OCI-LY1 (cell line): ENCODE measurements around the gene ANKH.

Source experiments
- H2AFZ ChIP-seq: fragments of 200-600 bp; sonication (generic), shearing (Covaris generic); 2 replicates; pipeline ENCODE4 v1.6.0; 2014; ENCODE audit warnings: antibody characterized with exemption, mild to moderate bottlenecking, low read length
- H3F3A ChIP-seq: fragments of 200-600 bp; sonication (generic), shearing (Covaris generic); 2 replicates; pipeline ENCODE4 v1.6.0; 2014; ENCODE audit warnings: mild to moderate bottlenecking, antibody characterized with exemption, low read length, moderate library complexity; ENCODE audit not compliant: insufficient read depth
- H3K27ac ChIP-seq: fragments of 200-600 bp; sonication (generic); 2 replicates; pipeline ENCODE4 v1.5.1; 2014; ENCODE audit warnings: low read length, mixed run types, mild to moderate bottlenecking, low read depth; ENCODE audit not compliant: poor library complexity, severe bottlenecking
- H3K27me3 ChIP-seq: fragments of 200-600 bp; sonication (generic); 2 replicates; pipeline ENCODE4 v1.6.0; 2014; ENCODE audit warnings: antibody characterized with exemption, mild to moderate bottlenecking, low read length, moderate library complexity; ENCODE audit not compliant: insufficient read depth
- H3K36me3 ChIP-seq: fragments of 200-600 bp; sonication (generic); 2 replicates; pipeline ENCODE4 v1.6.1; 2014; ENCODE audit warnings: mild to moderate bottlenecking, antibody characterized with exemption, low read length, moderate library complexity, mixed read lengths; ENCODE audit not compliant: insufficient read depth
- H3K4me1 ChIP-seq: fragments of 200-600 bp; sonication (generic); 2 replicates; pipeline ENCODE4 v1.5.1; 2014; ENCODE audit warnings: mild to moderate bottlenecking, low read length, moderate library complexity; ENCODE audit not compliant: insufficient read depth, severe bottlenecking
- H3K4me2 ChIP-seq: fragments of 200-600 bp; sonication (generic), shearing (Covaris generic); 2 replicates; pipeline ENCODE4 v1.6.1; 2014; ENCODE audit warnings: low read length
- H3K4me3 ChIP-seq: fragments of 200-600 bp; sonication (generic); 2 replicates; pipeline ENCODE4 v1.5.1; 2014; ENCODE audit warnings: low read length, low read depth, mild to moderate bottlenecking, mixed read lengths; ENCODE audit not compliant: poor library complexity, severe bottlenecking
- H3K79me2 ChIP-seq: fragments of 200-600 bp; shearing (Covaris generic); 2 replicates; pipeline ENCODE4 v1.6.1; 2016; ENCODE audit warnings: mixed run types, low read length, mixed read lengths; ENCODE audit not compliant: insufficient read depth
- H3K9ac ChIP-seq: fragments of 200-600 bp; sonication (generic), shearing (Covaris generic); 2 replicates; pipeline ENCODE4 v1.6.1; 2014; ENCODE audit warnings: mild to moderate bottlenecking, low read length, mixed read lengths
- H3K9me2 ChIP-seq: fragments of 200-600 bp; sonication (generic), shearing (Covaris generic); 2 replicates; pipeline ENCODE4 v1.6.1; 2014; ENCODE audit warnings: low read depth, mild to moderate bottlenecking, low read length, mixed read lengths
- H3K9me3 ChIP-seq: fragments of 200-600 bp; shearing (Covaris generic); 2 replicates; pipeline ENCODE4 v1.6.1; 2014; ENCODE audit warnings: low read length, mixed read lengths
- H4K20me1 ChIP-seq: fragments of 200-600 bp; sonication (generic), shearing (Covaris generic); 2 replicates; pipeline ENCODE4 v1.6.0; 2016; ENCODE audit warnings: mild to moderate bottlenecking, low read length; ENCODE audit not compliant: insufficient read depth
- CTCF ChIP-seq: fragments of 200-600 bp; sonication (generic), shearing (Covaris generic); IDR thresholded peaks from 2 replicates; pipeline ENCODE4 v1.5.1; 2017; ENCODE audit warnings: mild to moderate bottlenecking, antibody characterized with exemption, low read length, moderate library complexity, mixed read lengths
- EZH2 ChIP-seq: fragments of 200-600 bp; sonication (generic), shearing (Covaris generic); IDR thresholded peaks from 2 replicates; pipeline ENCODE4 v1.8.0; 2017; ENCODE audit warnings: borderline replicate concordance, mixed run types, mild to moderate bottlenecking, antibody characterized with exemption, low read length, moderate library complexity, mixed read lengths

Gene ANKH

GRCh38 chr5:14855366-14855765 is 16.2 kb downstream of the ANKH start:
- H3F3A ChIP-seq: no peaks in the 10 kb centered on the region
- H3K36me3 ChIP-seq: peaks cover 3% of the 10 kb centered on the region; the same call in 1 of the 2 replicates
- no peaks in the 10 kb centered on the region for H3K27me3 ChIP-seq
- H3K27ac ChIP-seq: no peak overlapping the region
- no peak overlapping the region for H2AFZ ChIP-seq
- peaks cover 10% of the 10 kb centered on the region for H3K4me1 ChIP-seq
- H3K4me2 ChIP-seq: no peak overlapping the region
- no peak overlapping the region for H3K9ac ChIP-seq
- H3K9me2 ChIP-seq: no peaks in the 10 kb centered on the region
- H3K4me3 ChIP-seq: no peak overlapping the region
- peaks cover 54% of the 10 kb centered on the region for H3K79me2 ChIP-seq
- TF ChIP-seq CTCF: no peak
- no peak for TF ChIP-seq EZH2
- no peaks in the 10 kb centered on the region for H3K9me3 ChIP-seq
- H4K20me1 ChIP-seq: no peaks in the 10 kb centered on the region

- Histone ChIP-seq H4K20me1 (no peaks in the 10 kb centered on the region), H3K4me1 (peaks cover 10% of the 10 kb centered on the region), H3K27me3 (no peaks in the 10 kb centered on the region), H3K9me2 (no peaks in the 10 kb centered on the region), H3K27ac (no peak overlapping the region), H3K9me3 (no peaks in the 10 kb centered on the region), H2AFZ (no peak overlapping the region), H3K9ac (no peak overlapping the region), H3K4me3 (no peak overlapping the region), H3K79me2 (peaks cover 53% of the 10 kb centered on the region), H3K36me3 (peaks cover 7% of the 10 kb centered on the region; the same call in 1 of the 2 replicates), H3F3A (no peaks in the 10 kb centered on the region), H3K4me2 (no peak overlapping the region)
- no peak for TF ChIP-seq CTCF
- TF ChIP-seq EZH2: no peak
Observed at GRCh38 chr5:14854799-14855198, 16.8 kb downstream of the ANKH start.

GRCh38 chr5:14853685-14854084 is 17.9 kb downstream of the ANKH start:
- Histone ChIP-seq H3K9me3 (no peaks in the 10 kb centered on the region), H3K9ac (no peak overlapping the region), H3K4me3 (no peak overlapping the region), H3K27me3 (no peaks in the 10 kb centered on the region), H2AFZ (no peak overlapping the region), H4K20me1 (no peaks in the 10 kb centered on the region), H3K36me3 (peaks cover 7% of the 10 kb centered on the region; the same call in 1 of the 2 replicates), H3K79me2 (peaks cover 41% of the 10 kb centered on the region), H3K4me1 (peaks cover 10% of the 10 kb centered on the region), H3F3A (no peaks in the 10 kb centered on the region), H3K9me2 (no peaks in the 10 kb centered on the region), H3K4me2 (no peak overlapping the region), H3K27ac (no peak overlapping the region)
- TF ChIP-seq CTCF (no peak), EZH2 (no peak)
